T follicular helper cell (primary cell): ENCODE measurements around the gene OR52K2.
"Not testable (repeated sequence)": the region's sequence is repeated elsewhere in the genome, so short reads cannot be mapped to it uniquely, and the experiment has no call there.

ENCODE experiments used
- DNase-seq: peaks from one replicate; pipeline ENCODE4 v3.0.0-alpha.2; 2020; ENCODE audit warnings: low read depth
- total RNA-seq, 2 experiments: gene quantifications; one replicate each; lab custom pipeline; 2026; lab: John Stamatoyannopoulos, UW

OR52K2 gene
- total RNA-seq: 0 reads per million in 2 experiments

DNA sequence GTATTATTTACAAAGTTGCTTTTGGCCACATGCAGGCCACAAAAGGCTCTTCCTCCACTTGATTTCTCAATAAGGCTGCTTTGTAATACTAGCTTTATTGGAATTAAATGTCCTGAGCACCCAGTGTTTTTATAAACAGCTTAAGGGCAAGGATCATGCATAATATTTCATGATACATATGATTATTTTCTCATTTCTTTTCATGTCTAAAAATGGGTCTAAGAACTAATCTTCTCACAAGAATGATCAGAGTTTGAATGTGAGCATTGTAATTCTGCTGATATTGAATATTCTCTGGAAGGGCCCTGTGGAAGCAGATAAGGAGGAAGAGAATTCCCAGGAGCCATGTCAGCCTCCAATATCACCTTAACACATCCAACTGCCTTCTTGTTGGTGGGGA lies at the start of gene OR52K2:
Gene OR52K2 (plus strand): TSS at position 301 of the 400 bp plus-strand sequence. CDS start 45 bp downstream, at position 346.
- DNase-seq: no peak

DNA sequence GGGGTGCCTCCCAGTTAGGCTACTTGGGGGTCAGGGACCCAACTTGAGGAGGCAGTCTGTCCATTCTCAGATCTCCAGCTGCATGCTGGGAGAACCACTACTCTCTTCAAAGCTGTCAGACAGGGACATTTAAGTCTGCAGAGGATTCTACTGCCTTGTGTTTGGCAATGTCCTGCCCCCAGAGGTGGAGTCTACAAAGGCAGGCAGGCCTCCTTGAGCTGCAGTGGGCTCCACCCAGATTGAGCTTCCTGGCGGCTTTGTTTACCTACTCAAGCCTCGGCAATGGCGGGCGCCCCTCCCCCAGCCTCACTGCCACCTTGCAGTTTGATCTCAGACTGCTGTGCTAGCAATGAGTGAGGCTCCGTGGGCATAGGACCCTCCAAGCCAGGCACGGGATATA lies 42.9 kb upstream of the OR52K2 start:
- DNase-seq: not testable (repeated sequence)

DNA sequence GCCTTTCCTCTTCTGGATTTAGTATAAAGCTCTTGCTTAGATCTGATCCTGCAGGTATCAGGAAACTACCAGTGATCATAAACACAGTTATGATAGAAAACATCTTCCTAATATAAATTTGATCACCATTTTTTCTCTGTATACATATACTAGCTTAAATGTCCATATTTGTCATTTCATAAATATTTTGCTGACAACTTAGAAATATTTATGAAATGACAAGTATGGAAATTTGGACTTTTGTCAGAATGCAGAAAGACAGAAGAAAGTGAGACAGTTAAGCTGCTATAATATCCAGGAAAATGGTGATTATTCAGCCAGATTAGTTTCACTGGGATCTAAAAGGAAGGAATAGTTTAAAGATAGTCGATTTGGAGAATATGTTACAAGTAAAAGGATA lies 32.8 kb upstream of the OR52K2 start:
- DNase-seq: no peak

DNA sequence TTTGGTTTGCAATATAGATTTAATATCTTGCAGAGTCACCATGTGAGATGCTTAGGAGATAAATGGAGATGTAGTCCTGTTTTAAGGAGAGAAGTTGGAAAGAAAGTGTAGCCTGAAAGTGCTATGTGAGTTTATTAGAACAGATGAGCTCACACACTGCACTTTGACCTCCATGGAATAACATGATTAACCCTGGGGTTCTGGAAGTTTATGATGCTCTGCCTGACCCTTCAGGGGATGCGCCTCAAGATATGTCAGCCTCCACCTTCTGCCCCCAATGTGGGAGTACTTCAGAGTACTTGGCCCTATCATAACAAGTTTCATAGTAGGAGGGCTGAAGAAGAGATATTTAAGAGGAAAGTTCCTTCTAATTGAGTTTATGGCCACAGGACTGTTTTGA lies 32.3 kb upstream of the OR52K2 start:
- no peak for DNase-seq

DNA sequence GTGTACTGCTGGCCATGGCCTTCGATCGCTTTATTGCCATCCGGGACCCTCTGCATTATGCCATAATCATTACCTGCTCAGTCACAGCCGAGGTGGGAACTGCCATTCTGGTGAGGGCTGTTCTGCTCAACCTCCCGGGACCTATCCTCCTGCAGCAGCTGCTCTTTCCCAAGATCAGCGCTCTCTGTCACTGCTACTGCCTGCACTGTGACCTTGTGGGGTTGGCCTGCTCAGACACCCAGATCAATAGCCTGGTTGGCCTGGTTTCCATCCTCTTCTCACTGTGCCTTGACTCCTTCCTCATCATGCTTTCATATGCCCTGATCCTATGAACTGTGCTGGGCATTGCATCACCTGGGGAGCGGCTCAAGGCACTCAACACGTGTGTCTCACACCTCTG lies 30.7 kb upstream of the OR52K2 start:
- no peak for DNase-seq

DNA sequence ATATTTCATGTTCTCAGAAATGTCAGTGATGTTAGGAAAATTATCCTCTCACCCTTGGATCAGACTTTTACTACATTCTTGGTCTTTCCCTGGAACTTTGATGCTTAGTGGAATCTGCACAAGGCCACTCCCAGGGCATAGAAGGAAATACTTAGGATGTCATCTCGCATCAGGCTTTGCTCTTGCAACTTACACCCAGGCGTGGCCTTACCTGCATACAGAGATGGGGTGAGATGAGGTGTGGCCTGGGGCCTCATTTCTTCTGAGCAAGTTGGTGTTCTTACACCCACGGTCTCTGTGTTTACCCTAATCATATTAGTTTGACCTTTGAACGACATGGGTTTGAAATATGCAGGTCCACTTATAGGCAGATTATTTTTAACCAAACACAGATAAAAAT lies 19.0 kb upstream of the OR52K2 start:
- DNase-seq: no peak

DNA sequence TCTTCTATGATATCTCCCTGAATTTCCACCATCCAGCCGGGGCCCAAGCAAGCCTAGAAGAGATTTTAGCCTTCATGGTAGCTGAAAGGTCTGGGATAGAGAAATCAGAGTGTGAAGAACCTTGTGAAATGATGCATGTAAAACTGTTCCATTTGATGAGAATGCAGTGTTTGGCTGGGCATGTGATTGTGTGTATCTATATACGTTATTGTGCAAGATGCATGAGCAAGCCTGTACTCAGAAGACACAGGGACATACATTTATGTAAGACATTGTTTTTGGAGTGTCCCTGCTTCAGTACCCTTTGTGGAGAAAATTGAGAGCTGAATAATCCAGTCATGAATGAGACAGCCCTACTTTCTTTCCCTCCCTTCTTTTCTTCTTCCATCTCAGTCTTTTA lies 15.2 kb upstream of the OR52K2 start:
- DNase-seq: no peak

DNA sequence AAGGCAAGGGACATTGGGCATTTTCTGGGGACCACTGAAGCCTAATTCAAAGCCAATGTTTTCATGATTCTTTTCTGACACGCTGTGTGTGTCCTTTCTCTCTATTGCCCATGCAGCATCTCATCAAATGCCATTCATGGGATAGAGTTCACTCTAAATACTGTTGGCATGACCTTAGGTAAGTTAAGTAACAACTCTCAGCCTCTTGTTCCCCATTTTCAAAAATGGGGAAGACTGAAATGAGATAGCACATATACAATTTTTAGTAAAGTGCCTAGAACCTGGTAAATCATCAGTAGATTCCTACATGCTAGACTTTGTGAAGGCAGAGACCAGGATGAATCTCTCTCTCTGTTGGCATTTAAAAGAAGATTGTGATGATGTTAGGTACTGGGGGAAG lies 12.7 kb upstream of the OR52K2 start:
- no peak for DNase-seq

DNA sequence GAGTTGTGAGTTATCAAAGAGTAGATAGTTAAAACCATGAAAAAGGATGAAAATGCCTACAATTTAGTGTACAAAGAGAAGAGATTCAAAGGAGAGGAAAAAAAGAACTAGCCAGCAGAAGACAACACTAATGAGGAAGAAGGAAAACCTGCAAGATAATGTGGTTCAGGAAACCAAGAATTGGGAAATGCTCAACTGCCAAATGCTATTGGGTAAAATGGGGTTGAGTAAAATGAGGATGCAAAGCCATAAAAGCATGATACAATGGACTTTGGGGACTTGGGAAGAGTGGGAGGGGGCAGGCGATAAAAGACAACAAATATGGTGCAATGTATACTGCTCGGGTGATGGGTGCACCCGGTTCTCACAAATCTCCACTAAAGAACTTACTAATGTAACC lies 7.6 kb upstream of the OR52K2 start:
- no peak for DNase-seq

DNA sequence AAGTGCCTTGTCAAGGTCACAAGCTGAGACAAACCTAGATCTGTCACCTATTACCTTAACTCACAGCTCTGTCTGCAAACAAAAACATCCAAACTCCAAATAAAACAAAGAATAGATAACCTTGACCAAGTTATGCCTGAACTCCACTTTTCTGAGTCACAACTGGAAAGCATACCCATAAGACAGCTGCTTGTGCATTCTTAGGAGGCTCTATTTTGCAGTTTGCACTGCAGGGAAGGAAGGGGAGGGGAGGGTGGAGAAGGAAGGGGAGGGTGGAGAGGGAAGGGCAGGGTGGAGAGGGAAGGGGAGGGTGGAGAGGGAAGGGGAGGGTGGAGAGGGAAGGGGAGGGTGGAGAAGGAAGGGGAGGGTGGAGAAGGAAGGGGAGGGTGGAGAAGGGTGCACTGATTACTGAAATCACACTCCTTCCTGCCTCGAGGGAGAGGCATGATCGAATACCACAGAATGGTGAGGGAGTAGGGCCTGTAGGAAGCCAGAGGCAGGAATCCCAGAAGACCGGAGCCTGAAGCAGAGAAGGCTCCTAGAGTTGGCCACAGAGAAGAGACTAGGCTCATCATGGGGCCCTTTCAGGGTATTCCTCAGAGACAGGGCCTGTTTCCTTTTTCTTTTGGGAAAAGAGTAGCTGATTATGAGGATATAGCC lies 5.7 kb upstream of the OR52K2 start:
- DNase-seq: no peak

DNA sequence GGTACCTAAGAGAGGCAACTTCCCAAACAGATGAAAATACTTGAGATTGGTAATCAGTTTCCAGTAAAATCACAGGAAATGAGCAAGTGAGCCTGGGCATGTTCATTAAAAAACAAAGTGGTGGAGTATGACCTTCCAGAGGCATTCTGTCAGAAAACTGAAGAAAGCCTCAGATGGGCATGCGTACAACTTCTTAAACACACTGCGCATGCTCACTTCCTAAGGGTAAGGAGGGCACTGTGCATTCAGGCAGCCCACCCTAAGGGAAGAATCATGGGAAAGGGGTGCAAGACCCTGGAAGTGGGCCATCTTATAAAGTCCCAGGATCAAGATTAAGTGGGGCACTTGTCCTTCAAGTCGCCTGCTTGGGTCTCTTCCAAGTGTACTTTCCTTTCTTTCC lies 4.0 kb downstream of the OR52K2 start:
- no peak for DNase-seq

DNA sequence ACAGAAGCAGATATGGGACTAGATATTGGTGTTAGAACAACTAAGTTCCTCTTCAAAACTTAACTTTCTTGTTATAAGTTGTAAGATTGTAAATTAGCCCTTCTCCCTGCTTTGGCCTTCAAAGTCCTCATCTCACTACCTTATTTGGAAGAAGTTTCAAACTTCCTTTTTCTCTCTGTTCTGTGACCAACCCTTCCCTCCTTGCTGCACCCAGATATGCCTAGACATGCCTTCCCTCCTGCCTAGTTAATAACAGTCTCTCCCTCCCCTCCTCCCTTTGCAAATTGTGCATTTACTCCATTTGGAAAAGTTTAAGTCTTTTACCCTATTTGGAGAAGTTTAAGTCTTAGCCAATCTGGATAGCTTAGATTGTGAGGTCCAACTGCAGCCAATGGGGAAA lies 4.9 kb downstream of the OR52K2 start:
- DNase-seq: no peak

DNA sequence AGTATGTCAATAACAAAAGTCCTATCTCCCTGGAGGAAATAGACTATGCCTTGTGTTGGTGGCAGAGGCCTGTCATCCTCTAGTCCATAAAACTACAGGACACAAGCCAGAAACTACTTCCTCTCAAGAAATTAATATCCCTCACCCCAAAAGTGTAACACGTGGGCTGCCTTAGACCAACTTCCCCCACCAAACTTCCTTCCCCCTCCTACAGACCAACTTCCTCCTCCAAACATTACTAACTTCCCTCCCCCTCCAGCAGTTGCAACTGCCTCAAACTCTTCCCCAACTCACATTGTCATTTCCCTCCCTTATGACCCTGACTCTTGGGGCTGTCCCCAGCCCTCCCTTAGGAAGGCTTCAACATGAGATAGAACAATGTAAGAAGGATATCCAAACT lies 6.3 kb downstream of the OR52K2 start:
- DNase-seq: no peak

DNA sequence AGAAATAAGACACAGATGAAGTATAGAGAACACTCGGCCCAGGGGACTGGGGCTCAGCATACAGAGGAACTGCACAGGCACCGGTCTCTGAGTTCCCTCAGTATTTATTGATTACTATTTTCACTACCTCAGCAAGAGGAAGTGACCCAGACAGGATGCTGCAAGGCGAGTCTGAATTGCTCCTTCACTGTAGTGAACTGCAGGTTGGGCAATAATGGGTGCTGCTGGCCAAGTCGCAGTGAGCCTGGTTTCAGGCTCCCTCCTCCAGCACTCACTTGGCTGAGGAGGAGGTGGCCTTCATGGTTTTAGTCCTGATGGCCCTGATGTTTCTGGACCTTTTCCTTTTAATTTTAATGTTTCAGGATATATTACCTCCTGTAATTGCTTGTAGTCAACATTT lies 10.4 kb downstream of the OR52K2 start:
- no peak for DNase-seq

DNA sequence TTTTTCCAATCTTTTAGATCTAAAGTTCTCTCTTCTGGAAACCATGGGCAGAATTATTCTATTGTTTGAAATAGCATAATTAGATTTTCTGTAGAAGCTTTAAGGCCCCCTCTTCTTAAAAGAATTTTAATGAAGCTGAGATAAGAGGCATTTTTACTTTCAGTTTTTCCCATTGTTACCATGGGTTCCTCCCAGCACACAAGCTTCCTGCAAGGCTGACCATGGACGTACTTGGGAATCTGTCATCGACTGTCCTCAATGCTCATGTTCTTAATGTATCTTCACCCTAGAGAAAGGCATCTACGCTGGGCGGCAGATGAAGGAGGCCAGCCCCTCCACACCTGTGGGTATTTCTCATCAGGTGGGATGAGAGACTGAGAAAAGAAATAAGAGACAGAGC lies 11.1 kb downstream of the OR52K2 start:
- DNase-seq: no peak

DNA sequence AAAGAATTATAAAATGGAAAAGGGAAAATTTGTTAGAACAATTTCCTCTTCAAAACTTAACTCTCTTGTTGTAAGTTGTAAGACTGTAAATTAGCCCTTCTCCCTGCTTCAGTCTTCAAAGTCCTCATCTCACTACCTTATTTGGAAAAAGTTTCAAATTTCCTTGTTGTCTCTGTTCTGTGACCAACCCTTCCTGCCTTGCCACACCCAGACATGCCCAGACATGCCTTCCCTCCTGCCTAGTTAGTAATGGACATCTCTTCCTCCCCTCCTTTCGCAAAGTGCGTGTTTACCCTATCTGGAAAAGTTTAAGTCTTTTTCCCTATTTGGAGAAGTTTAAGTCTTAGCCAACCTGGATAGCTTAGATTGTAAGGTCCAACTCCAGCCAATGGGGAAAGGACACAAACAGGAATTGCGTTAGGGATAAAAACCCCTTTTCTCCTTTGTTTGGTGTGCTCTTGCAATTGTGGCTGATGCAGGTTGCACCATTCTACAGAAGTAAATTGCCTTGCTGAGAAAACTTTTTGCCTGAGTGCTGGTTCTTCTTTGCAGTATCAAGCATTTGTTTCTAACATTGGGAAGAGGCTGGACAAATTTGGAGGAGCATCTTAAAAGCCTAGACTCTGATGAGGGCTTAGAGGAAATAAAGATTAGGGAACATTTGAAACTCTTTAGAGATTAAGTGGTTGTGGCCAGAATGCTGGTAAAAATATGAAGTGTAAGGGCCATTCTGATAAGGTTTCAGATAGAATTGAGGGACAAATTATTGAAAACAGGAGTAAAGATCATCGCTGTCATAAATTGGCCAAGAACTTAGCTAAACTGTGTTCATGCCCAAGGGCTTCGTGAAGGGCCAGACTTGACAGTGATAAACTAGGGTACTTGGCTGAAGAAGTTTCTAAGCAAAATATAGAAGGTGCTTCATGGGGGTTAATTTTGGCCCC lies 15.4 kb downstream of the OR52K2 start:
- DNase-seq: no peak

DNA sequence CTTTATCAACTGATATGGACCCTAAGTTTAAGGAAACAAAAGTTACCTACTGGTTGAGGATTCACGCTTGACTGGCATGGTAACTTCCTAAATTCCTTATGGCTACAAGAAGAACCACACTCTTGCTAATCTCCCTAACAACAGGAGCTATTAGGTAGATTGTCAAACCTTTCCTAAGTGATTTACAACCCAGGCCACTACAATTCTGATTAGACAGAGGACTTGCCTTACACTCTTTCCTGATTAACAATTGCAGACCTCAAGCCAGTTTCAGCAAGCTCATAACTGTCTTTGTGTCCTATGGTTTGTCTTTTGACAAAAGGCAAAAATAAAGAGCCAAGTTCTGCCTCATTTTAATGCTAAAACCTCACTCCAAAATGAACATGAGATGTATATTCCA lies 16.3 kb downstream of the OR52K2 start:
- no peak for DNase-seq

DNA sequence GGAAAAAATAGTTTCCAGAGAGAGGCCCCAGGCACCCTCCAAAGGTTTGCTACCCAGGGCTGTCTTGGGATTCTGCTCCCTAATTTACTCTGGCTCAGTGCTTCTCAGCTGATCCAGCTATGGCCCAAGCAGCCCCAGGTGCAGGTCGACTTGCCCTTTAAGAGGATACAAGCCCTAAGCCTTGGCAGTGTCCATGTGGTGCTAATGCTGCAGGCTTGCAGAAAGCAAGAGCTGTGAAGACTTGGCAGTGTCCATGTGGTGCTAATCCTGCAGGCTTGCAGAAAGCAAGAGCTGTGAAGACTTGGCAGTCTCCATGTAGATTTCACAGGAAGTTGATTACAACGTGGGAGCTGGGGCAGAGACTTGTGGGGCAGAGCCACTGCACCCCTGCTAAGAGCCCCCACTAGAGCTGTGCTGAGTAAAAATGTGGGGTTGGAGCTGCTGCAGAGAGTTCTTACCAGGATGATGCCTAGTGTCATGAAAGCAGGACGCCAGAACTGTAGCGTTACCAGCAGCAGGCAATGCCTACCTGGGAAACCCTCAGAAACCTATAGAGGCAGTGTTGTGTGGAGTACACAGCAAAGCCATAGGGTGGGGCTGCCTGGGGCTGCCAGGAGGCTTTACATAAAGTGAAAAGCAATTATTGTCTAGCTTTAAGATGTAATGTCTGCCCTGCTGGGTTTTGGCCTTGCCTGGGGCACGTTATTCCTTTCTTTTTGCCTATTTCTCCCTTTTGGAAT lies 17.2 kb downstream of the OR52K2 start:
- DNase-seq: no peak

DNA sequence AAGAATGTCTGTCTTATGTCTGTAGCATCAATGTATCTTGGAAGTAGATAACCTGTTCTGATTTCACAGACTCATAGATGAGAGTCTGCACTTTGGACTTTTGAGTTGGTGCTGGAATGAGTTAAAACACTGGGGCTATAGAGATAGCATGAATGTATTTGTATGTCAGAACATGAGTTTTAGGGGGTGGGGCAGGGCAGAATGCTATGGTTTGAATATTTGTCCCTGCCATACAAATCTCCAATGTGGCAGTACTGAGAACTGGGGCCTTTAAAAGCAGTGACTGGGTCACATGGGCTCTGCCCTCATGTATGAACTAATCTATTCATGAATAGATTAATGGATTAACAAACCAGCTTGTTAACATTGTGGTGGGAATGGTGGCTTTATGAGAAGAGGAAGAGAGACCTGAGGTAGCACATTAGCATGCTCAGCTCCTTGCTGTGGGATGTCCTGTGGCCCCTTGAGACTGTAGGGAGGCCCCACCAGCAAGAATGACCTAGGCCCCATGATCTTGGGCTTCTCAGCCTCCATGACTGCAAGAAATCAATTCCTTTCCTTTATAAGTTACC lies 17.9 kb downstream of the OR52K2 start:
- DNase-seq: no peak

DNA sequence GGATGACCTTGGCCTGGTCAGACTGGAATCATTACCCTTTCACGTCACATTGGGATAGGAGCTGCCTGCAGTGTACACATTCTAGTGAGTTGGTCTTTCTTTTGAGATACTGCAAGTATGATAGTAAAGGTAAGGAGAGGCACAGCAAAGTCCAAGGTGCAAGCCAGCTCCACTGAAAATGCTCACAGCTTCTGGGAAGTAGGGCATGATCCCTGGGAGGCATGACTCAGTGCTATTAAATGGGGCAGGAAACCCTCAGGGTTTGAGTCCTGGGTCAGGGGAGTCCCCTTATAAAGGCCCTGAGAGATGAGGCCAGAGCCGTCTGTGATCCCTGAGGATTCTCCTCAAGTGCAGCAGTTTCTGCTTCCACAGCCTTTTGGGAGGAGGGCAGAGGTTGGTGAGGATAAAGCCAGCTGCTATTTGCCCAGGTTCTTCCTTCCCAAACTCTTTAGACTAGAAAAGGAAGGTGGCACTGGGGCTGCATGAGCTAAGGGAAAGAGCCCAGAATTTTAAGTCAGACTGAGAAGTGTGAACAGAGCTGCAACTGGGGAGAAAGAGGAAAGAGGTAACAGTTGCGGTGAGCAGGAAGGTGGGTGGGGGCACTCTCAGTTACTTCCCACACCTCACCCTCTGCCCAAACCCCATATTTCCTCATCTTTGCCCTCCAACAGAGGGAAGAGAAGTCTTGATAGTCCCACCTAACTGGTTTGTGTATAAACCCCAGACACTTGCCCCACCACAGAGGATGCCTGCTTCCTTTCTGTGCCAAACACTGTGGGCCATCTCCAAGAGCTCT lies 18.9 kb downstream of the OR52K2 start:
- no peak for DNase-seq

DNA sequence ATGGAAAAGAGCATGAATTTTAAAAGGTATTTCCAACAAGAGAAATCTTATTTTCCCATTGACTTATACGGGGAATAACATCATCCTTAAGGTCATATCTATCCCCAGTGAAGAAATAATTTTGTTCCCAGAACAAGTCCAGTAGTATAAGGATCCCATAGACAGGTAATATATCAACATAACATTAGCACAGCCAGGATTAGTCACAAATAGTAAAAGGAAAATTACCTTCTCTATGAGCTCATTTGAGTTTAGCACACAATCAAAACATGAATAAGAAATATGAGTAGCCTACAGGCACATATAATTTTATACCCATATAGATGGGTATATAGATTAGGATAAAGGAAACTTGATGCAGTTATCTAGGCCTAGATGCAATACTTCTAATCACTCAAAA lies 30.5 kb downstream of the OR52K2 start:
- no peak for DNase-seq
